GM21723 (cell line): ENCODE measurements around the gene TRIM61.
"Not testable (repeated sequence)": the region's sequence is repeated elsewhere in the genome, so short reads cannot be mapped to it uniquely, and the experiment has no call there.

Experiments used
- ATAC-seq: cut with Tn5 transposase; IDR thresholded peaks from one replicate; pipeline ENCODE4 v1.9.1; 2021; ENCODE audit warnings: mild to moderate bottlenecking, moderate library complexity; ENCODE audit not compliant: unreplicated experiment

Gene TRIM61

DNA sequence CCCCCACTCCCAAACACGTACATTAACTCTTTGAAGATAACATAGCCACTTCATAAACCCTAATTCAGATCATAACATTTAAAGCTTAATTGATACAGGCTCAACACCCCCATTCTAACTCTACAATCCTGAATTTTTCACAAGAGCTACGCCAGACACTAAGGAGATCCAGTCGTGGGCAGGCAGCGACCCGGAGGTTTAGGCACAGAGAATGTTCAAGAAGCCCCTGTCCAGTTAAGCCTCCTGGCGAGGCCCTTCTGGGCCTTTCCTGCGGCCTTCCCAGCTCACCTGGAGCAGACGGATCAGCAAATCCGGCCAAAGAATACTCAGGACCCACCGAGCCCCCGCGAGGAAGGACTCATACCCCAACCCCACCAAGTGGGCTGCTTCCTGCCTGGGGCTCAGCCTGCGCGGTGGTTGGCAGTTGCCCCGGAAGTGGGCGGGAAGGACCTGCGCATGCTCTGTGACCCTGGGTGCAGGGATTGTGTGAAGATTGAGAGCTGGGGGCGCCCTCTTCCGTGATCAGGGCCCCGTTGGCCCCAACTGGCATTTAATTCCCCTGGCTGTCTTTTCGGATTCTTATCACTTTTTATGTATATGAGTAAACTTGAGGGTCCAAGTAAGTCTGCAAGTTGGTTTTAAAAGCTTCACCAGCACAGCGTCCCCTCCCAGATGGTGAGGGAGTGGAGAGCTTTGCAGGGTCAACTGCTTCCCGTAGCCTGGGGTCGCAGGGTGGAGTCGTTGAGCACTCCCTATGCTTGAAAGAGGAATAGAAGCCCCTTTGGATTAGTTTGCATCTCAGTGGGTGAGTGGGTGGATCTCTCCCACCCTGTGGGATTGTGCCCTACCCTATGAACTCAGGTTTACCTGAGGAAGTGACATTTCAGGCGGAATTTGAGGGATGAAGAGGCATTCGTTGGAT, at the start of gene TRIM61:
TRIM61 (minus strand) TSS at position 415 of the 922 bp plus-strand sequence. CDS start 7,655 bp downstream, outside the sequence.
- ATAC-seq, result peak; percentile 100

DNA sequence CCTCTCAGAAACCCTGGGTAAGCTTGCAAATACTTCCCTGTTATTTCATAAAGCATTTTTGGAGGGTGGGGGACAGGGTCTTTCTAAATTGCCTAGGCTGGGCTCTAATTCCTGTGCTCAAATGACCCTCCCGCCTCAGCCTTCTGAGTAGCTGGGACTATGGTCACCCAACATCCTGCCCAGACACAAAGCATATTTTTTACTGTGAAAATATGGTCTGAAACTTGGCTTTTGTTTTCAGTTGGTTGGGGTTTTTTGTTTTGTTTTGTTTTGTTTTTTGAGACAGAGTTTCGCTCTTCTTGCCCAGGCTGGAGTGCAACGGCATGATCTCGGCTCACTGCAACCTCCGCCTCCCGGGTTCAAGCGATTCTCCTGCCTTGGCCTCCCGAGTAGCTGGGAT, 48.3 kb upstream of the TRIM61 start:
- not testable (repeated sequence) for ATAC-seq

DNA sequence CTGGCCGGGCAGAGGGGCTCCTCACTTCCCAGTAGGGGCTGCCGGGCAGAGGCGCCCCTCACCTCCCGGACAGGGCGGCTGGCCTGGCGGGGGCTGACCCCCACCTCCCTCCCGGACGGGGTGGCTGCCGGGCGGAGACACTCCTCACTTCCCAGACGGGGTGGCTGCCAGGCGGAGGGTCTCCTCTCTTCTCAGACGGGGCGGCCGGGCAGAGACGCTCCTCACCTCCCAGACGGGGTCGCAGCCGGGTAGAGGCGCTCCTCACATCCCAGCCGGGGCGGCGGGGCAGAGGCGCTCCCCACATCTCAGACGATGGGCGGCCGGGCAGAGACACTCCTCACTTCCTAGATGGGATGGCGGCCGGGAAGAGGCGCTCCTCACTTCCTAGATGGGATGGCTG, 42.5 kb upstream of the TRIM61 start:
- ATAC-seq, result not testable (repeated sequence)

DNA sequence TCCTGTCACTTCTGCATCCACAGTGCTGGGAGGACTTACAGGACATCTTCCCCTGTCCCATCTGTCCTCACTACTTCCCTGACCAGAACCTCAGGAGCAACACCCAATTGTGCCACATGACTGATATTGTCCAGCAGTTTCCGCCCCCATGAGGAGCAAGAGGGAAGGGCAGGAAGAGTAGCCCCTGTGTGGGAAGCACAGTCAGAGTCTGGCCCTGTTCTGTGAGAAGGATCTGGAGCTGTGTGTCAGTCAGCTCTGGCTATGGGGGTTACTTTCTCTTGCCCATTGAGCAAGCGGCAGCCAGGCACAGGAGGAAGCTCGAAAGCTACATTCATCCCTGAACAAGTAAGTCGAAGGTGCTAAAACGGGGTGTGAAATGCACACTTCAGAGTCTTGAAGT, 39.5 kb upstream of the TRIM61 start:
- no peak for ATAC-seq

DNA sequence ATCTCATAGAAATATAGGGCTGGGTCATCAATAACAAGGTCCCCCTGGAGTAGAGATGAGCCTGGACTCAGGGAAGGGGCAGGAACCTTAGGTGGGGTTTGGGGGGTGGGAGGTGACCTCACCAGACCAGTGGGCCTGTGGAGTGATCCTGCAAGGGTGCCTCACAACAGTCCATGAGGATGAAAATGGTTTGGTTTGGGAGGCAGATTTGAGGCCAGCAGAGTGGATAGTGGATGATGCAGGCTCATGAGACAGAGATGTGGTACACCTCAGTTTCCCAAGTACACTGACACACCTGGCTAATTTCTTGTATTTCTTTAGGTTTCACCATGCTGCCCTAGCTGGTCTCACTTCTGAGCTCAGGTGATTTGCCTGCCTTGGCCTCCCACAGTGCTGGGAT, 36.2 kb upstream of the TRIM61 start:
- ATAC-seq, result no peak

DNA sequence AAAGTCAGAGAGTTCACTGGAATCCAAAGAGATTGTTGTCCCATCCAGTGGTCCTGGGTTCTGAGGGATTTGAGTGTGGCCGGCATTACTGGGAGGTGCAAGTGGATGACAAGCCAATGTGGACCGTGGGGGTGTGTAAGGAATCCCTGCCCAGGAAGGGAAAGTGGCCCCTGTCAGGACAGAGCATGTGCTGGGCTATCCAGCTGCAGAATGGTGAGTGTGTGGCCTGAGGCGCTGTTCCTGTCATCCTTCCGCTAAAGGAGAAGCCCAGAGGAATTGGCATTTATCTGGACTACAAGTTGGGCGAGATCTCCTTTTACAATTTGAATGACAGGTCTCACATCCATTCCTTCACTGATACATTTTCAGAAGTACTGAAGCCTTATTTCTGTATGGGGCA, 33.9 kb upstream of the TRIM61 start:
- no peak for ATAC-seq

DNA sequence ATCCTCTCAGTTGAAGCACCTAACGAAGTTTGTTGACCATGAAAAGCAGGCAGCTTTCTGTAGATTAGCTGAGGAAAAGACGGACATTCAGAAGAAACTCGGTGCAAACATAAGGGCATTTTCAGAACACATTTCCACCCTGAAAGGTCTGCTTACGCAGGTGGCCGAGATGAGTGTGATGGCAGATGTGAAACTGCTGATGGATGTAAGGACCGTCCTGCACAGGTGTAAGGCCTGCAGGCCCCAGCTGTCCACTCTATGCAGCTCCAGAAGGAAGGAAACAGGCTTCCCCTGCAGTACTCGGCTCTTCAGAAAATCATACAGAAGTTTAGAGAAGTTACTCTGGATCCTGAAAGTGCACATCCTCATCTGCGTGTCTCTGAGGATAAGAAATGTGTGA, 33.5 kb upstream of the TRIM61 start:
- no peak for ATAC-seq

DNA sequence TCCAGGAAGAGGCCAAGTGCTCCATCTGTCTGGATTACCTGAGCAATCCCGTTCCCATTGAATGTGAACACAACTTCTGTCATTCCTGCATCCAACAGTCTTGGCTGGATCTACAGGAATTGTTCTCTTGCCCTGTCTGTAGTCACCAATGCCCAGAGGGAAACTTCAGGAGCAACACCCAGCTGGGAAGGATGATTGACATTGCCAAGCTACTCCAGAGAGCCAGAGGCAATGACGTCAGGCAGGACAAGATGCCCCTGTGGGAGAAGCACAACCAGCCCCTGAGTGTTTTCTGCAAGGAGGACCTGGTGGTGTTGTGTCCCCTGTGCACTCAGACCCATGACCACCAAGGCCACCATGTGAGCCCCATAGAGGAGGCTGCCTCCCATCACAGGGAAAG, 33.0 kb upstream of the TRIM61 start:
- no peak for ATAC-seq

DNA sequence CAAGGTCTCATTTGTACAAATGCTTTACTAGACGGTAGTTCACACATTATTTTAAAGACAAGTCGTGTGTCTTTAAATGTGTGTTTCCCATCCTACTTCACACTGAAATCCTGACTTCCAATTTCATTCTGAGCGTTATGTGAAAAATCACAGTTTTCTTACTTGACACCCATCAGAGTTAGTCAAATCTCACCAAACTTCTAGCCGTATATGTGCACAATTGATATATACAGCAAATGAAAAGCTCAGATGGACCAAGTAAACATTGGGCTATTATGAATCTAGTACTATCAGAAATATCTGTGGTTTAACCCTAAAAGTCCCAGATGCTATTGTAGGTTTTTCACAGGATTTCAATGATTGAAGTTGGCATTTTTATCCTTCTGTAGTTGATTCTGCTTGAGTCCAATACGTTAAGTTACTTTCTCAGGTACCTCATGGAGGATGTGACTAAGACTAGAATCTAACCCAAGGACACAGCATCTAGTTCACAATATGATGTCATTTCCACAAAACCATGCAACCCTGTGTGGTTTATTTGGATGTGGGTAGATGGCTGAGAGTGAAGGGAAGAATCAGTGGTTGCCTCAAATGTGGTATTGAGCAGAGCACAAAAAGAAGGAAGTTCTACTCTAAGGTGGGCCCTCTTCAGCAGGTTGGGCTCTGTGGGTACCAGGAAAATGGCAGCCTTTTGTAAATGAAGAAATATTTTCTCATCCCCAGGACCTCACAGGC, 32.2 kb upstream of the TRIM61 start:
- ATAC-seq, result no peak

DNA sequence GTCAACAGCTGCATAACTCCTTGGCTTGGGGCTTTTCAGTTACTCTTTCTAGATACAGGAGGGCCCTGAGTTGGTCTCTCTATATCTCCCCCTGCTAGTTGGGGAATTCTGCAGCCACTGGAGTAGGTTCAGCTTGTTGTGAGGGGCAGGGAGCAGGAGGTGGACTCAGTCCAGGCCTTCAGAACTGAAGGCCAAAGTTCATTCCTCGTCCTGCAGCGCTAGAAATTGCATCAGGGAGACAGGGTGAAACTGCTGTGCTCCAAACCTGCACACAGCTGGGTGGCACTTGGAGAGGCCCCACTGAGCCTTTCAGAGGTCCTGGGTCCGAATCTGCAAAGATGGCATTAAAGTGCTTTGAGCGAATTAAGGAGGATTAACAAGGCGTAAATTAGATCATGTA, 29.4 kb upstream of the TRIM61 start:
- ATAC-seq, result no peak

DNA sequence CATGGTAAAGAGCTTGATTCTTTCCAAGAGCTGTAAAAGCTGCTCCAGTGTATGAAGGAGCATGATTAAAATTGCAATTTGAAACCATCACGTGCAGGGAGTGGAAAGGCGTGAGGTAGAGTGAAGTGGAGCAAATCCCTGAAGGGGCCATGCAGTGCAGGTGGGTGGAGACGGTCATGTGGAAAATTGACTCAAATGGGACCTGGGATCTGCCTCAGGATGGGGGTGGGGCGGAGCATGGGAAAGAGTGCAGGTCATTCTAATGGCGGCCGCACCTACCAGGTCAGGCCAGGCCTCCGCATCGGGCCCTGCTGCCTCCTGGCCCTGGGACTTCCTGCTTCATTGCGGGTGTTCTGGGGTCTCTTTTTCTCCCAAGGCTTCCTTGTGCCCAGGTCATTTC, 29.0 kb upstream of the TRIM61 start:
- ATAC-seq, result no peak

DNA sequence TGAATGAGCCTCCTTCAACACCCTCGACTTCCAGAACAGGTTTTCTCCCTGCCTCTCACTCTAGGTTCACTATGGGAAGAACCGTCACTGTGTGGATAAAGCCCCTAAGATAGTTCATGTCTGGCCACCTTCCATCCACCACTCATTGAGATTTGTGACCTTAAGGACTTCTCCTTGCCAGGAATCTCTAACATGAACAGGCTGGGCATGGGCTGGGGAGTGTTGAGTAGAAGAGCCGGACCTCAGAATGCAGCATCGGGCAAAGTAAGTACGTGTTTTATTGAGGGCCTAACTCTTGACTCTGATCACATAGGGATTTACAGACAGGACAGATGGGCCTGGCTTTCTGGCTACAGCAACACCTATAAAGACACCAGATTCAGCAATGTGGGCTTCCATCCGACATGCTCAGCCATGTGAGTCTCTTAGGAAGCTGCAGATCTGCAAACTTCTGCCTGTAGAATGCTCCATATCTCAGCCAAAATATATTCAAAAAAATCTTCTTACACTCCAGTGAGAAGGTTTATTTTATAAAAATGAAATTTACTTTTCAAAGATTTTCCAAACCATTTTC, 28.0 kb upstream of the TRIM61 start:
- no peak for ATAC-seq

DNA sequence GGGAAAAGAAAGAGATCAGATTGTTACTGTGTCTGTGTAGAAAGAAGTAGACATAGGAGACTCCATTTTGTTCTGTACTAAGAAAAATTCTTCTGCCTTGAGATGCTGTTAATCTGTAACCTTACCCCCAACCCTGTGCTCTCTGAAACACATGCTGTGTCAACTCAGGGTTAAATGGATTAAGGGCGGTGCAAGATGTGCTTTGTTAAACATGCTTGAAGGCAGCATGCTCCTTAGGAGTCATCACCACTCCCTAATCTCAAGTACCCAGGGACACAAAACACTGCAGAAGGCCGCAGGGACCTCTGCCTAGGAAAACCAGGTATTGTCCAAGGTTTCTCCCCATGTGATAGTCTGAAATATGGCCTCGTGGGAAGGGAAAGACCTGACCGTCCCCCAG, 24.5 kb upstream of the TRIM61 start:
- not testable (repeated sequence) for ATAC-seq

DNA sequence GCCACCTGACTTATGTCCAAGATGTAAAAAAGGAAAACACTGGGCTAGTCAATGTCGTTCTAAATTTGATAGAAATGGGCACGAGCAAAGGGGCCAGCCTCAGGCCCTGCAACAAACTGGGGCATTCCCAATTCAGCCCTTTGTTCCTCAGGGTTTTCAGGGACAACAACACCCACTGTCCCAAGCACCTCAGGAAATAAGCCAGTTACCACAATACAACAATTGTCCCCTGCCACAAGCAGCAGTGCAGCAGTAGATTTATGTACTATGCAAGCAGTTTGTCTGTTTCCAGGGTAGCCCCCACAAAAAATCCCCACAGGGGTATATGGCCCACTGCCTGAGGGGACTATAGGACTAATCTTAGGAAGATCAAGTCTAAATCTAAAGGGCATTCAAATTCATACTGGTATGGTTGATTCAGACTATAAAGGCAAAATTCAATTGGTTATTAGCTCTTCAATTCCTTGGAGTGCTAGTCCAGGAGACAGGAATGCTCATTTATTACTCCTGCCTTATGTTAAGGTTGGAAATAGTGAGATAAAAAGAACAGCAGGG, 21.1 kb upstream of the TRIM61 start:
- ATAC-seq, result not testable (repeated sequence)

DNA sequence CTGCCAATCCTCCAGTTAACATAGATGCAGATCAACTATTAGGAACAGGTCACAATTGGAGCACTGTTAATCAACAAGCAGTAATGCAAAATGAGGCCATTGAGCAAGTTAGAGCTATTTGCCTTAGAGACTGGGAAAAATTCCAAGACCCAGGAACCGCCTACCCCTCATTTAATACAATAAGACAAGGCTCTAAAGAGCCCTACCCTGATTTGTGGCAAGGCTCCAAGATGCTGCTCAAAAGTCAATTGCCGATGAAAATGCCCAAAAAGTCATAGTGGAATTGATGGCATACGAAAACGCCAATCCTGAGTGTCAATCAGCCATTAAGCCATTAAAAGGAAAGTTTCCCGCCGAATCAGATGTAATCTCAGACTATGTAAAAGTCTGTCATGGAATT, 20.5 kb upstream of the TRIM61 start:
- no peak for ATAC-seq

DNA sequence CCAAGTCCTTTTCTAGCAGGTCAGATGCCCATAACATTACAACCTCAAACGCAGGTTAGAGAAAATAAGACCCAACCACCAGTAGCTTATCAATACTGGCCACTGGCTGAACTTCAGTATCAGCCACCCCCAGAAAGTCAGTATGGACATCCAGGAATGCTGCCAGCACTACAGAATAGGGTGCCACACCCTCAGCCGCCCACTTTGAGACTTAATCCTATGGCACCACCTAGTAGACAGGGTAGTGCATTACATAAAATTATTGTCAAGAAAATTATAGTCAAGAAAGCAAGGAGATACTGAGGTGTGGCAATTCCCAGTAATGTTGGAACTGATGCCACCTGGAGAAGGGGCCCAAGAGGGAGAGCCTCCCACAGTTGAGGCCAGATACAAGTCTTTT, 19.9 kb upstream of the TRIM61 start:
- ATAC-seq, result no peak

DNA sequence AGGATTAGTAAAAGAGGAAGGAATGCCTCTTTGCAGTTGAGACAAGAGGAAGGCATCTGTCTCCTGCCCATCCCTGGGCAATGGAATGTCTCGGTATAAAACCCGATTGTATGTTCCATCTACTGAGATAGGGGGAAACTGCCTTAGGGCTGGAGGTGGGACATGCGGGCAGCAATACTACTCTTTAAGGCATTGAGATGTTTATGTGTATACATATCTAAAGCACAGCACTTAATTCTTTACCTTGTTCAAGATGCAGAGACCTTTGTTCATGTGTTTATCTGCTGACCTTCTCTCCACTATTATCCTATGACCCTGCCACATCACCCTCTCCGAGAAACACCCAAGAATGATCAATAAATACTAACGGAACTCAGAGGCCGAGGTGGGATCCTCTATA, 18.7 kb upstream of the TRIM61 start:
- not testable (repeated sequence) for ATAC-seq

DNA sequence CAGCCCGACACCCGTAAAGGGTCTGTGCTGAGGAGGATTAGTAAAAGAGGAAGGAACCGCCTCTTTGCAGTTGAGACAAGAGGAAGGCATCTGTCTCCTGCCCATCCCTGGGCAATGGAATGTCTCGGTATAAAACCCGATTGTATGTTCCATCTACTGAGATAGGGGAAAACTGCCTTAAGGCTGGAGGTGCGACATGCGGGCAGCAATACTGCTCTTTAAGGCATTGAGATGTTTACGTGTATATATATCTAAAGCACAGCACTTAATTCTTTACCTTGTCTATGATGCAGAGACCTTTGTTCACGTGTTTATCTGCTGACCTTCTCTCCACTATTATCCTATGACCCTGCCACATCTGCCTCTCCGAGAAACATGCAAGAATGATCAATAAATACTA, 13.3 kb upstream of the TRIM61 start:
- not testable (repeated sequence) for ATAC-seq

DNA sequence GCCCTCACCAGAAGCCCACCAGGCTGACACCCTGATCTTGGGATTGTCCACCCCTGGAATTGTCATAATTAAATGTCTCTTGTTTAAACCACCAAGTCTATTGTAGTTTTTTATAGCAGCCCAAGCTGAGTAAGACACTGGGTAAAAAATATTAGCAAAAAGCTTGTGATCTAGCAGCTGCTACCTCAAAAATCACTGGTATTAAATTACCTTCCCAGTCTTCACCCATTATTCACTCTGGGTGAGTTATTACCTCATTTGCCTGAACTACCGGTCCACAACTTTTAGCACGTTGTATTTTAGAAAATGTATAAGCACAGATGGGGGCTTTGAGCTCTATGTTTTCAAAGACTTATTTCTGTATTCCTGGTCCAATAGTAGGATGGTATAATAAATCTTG, 12.0 kb upstream of the TRIM61 start:
- no peak for ATAC-seq

DNA sequence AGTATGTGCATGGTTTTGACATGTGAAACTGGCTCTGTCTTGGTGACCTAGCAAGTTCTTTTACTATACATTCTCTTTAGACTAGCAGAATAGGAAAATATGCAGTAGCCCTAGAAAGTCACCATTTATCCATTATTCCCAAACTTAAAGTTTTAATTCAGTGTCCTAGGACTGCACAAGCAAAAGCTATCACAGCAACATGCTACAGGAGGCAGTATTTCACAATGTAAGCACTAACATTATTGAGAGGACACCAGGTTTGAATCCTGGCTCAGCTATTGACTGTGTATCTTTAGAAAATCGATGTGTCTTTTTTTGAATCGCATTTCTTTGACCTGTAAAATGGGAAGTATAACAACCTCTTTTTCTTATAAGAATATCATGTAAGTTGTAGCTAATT, 5.5 kb downstream of the TRIM61 start:
- ATAC-seq, result not testable (repeated sequence)

DNA sequence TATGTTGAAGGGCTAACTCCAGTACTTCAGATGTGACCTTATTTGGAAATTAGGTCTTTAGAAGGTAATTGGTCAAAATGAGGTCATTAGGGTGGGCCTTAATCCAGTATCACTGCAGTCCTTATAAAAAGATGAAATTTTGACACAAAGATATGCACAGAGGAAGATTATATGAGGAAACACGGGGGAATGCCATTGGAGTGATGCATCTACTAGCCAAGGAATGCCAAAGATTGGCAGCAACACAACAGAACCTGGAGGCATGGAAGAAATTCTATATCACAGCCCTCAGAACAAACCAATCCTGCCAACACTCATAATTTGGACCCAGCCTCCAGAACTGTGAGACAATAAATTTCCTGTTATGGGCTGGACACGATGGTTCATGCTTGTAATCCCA, 17.6 kb downstream of the TRIM61 start:
- no peak for ATAC-seq
